ENCODE results near the gene UBAP1.
"Not testable (repeated sequence)": the region's sequence is repeated elsewhere in the genome, so short reads cannot be mapped to it uniquely, and the experiment has no call there.

Gene UBAP1

DNA sequence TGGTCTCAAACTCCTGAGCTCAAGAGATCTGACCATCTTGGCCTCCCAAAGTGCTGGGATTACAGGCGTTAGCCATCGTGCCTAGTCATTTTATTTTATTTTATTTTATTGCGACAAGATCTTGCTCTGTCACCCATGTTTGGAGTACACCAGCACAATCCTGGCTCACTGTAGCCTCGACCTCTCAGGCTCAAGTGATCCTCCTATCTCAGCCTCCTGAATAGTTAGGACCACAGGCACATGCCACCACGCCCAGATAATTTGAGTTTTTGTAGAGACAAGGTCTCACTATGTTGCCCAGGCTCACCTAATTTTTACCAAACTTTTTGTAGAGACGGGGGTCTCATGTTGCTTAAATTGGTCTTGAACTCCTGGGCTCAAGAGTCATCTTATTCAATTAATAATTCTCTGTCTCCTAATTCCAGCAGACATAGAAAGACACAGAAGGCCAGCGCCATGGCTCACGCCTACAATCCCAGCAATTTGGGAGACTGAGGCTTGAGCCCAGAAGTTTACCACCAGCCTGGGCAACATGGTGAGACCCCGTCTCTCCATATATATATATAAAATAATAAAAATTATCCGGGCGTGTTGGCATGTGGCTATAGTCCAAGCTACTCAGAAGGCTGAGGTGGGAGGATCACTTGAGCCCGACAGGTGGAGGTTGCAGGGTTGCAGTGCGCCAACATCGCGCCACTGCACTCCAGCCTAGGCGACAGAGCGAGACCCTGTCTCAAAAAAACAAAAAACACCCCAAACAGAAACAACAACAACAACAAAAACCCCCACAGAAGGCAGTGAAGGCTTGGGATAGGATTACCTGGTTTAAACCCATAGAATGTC, 1.0 kb upstream of the UBAP1 start:
- Histone ChIP-seq H3K9me3 (ENCODE audit: control insufficient read depth in 1 of 2, low read length in 2 of 2) (no peaks in the 10 kb centered on the region), H3K9ac (ENCODE audit: low read depth in 1 of 2, low read length in 2 of 2) (peak overlapping the region; percentile 94 to 97), H3K27ac (ENCODE audit: low read depth, low read length) (no peak overlapping the region), H3K27me3 (ENCODE audit: control insufficient read depth in 1 of 2, insufficient read depth in 2 of 2, low read length in 2 of 2) (no peaks in the 10 kb centered on the region), H3K36me3 (ENCODE audit: control insufficient read depth in 1 of 2, insufficient read depth in 2 of 2, low read length in 2 of 2) (no peaks in the 10 kb centered on the region), H3K4me3 (ENCODE audit: low read depth in 1 of 2, low read length in 2 of 2) (peak overlapping the region; percentile 84 to 97), H3K4me1 (ENCODE audit: control insufficient read depth in 1 of 2, insufficient read depth in 2 of 2, low read length in 2 of 2) (no peaks in the 10 kb centered on the region)

DNA sequence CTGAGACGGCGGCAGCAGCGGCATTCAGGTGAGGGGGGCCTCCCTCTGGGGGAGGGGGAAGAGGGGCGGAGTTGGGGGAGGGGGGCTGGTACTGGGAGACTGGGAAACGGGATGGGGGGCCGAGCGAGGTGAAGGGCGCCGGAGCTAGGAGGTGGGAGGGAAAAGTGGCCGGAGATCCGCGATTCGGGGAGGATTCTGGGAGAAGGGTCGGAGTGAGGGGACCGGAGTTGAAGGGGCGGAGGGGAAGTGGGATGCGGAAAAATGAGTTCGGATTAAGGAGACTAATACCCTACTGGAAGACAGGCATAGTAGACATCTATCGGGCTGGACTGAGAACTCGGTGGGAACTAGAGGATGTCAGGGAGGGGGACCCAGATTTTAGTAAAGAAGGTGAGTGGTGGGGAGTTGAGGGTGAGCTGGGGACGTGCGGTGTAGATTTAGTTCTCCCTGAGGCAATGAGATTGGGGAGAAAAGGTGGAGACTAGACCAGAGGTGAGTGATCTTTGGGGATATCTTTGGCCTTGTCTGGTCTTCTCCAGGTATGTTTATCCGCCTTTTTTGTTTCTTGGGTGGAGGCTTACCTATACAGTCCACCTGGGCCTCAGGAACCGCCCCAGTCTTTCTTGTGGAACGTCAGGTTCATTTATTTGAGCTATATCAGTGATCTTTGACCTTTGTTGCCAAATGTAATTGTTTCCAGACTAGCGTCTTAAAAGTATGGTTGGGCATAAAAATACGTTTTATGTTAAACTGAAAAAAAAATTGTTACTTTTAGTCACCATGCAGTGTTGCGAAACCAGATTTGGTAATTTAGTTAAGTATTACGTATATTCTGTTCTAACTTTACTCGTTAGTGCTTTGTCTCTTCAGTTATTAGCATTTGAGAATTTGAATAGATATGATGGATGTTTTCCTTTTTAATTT, 632 bp downstream of the UBAP1 start:
- Histone ChIP-seq H3K9me3 (ENCODE audit: control insufficient read depth in 1 of 2, low read length in 2 of 2) (no peaks in the 10 kb centered on the region), H3K27me3 (ENCODE audit: control insufficient read depth in 1 of 2, insufficient read depth in 2 of 2, low read length in 2 of 2) (no peaks in the 10 kb centered on the region), H3K27ac (ENCODE audit: low read depth, low read length) (peak overlapping the region; percentile 78), H3K4me3 (ENCODE audit: low read depth in 1 of 2, low read length in 2 of 2) (peak overlapping the region; percentile 84 to 97), H3K4me1 (ENCODE audit: control insufficient read depth in 1 of 2, insufficient read depth in 2 of 2, low read length in 2 of 2) (no peaks in the 10 kb centered on the region), H3K9ac (ENCODE audit: low read depth in 1 of 2, low read length in 2 of 2) (peak overlapping the region; percentile 94 to 97), H3K36me3 (ENCODE audit: control insufficient read depth in 1 of 2, insufficient read depth in 2 of 2, low read length in 2 of 2) (no peaks in the 10 kb centered on the region)

DNA sequence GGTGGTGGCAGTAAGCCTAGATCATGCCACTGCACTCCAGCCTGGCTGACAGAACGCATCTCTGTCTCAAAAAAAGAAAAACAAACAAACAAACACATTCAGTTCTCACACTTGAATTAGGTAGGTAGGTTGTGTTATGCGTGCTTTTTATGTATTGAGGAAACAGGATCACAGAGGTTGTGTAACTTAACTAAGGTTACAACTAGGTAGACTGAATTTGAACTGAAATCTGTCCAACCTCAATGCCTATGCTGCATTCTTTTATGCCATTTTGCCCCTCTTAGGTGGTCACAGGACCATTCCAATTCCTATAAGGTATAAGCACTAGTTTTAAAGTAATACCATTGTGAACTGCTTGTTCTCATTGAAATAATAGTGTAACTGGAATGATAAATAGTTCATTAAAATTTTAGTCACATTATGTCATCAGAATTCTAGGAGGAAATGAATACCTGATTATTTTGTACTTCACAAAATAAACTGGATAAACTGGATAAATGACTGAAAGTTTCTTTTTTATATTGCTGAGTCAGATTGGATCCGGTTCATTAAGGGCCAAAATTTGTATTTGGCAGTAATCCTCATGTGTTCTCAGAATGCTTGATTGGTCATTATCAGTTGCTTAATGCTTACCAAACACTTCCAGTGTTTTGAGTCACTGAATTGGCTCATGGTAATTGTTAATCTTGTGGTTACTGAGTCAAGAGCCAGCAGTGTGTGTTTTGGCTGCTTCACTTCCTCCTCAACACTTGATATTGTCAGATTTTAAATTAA, 7.1 kb downstream of the UBAP1 start:
- peaks cover 5 to 8% of the 10 kb centered on the region in 2 donors for H3K4me1 ChIP-seq (ENCODE audit: control insufficient read depth in 1 of 2, insufficient read depth in 2 of 2, low read length in 2 of 2)
- peak overlapping the region; percentile 22 for H3K27ac ChIP-seq (ENCODE audit: low read depth, low read length)
- H3K36me3 ChIP-seq (ENCODE audit: control insufficient read depth in 1 of 2, insufficient read depth in 2 of 2, low read length in 2 of 2) = no peaks in the 10 kb centered on the region
- no peak overlapping the region for H3K9ac ChIP-seq (ENCODE audit: low read depth in 1 of 2, low read length in 2 of 2)
- H3K4me3 ChIP-seq (ENCODE audit: low read depth in 1 of 2, low read length in 2 of 2) = no peak overlapping the region
- H3K9me3 ChIP-seq (ENCODE audit: control insufficient read depth in 1 of 2, low read length in 2 of 2) = no peaks in the 10 kb centered on the region
- H3K27me3 ChIP-seq (ENCODE audit: control insufficient read depth in 1 of 2, insufficient read depth in 2 of 2, low read length in 2 of 2) = no peaks in the 10 kb centered on the region

DNA sequence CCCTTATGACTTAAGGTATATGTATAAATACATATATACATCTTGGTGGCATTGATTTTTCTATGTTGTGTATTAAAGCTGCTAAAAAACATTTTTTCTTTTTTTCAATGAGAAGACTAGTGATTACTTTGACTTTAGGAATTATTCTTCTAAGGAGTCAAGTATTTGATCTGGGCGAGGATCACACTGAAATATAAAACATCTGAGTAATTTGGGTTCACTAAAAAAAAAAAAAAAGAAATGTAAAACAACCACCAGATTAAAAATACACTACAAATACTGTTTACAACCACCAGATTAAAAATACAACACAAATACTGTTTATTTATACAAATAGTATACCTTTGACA, 9.0 kb downstream of the UBAP1 start:
- Histone ChIP-seq H3K9ac (ENCODE audit: low read depth in 1 of 2, low read length in 2 of 2) (no peak overlapping the region), H3K9me3 (ENCODE audit: control insufficient read depth in 1 of 2, low read length in 2 of 2) (no peaks in the 10 kb centered on the region), H3K4me1 (ENCODE audit: control insufficient read depth in 1 of 2, insufficient read depth in 2 of 2, low read length in 2 of 2) (peaks cover 8 to 10% of the 10 kb centered on the region in 2 donors), H3K27ac (ENCODE audit: low read depth, low read length) (no peak overlapping the region), H3K4me3 (ENCODE audit: low read depth in 1 of 2, low read length in 2 of 2) (no peak overlapping the region), H3K36me3 (ENCODE audit: control insufficient read depth in 1 of 2, insufficient read depth in 2 of 2, low read length in 2 of 2) (no peaks in the 10 kb centered on the region), H3K27me3 (ENCODE audit: control insufficient read depth in 1 of 2, insufficient read depth in 2 of 2, low read length in 2 of 2) (no peaks in the 10 kb centered on the region)

DNA sequence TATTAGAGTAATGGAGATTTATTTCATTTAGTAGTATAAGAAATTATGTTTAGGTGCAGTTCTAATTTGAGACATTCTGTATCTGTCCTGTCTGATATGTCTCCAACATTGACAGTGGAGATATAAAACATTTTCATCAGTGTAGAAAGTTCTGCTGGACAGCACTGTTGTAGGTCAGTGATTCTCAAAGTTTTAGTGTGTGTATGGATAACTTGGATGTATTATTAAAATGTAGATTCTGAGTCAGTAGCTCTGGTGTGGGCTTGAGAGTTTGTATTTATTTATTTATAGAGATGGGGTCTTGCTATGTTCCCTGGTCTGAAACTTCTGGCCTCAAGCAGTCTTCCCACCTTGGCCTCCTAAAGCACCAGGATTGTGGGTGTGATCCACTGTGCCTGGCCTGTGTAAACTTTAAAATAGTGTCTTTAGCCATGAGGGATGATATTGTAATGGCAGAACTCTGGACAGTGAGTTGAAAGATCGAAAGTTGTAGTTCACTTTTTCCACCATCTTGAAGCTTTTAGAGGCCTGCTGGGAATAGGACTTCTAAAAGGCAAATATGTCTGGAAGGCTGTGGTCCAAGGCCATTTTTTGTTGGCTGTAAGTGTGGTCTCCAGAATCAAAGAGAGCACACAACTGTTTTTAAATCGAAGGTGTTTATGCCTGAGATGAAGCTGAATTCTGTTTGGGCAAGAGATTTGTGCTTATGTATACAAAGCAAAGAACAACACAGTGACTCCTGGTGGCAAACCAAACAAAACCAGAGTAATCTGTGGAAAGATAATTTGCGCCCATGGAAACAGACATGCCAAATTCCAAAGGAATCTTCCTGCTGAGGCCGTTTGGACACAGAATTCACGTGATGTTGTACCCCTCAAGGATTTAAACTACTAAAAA, 12.4 kb downstream of the UBAP1 start:
- no peak overlapping the region for H3K27ac ChIP-seq (ENCODE audit: low read depth, low read length)
- no peak overlapping the region for H3K9ac ChIP-seq (ENCODE audit: low read depth in 1 of 2, low read length in 2 of 2)
- no peak overlapping the region for H3K4me3 ChIP-seq (ENCODE audit: low read depth in 1 of 2, low read length in 2 of 2)
- no peaks in the 10 kb centered on the region for H3K36me3 ChIP-seq (ENCODE audit: control insufficient read depth in 1 of 2, insufficient read depth in 2 of 2, low read length in 2 of 2)
- H3K9me3 ChIP-seq (ENCODE audit: control insufficient read depth in 1 of 2, low read length in 2 of 2) = no peaks in the 10 kb centered on the region
- peaks cover 5 to 7% of the 10 kb centered on the region in 2 donors for H3K4me1 ChIP-seq (ENCODE audit: control insufficient read depth in 1 of 2, insufficient read depth in 2 of 2, low read length in 2 of 2)
- H3K27me3 ChIP-seq (ENCODE audit: control insufficient read depth in 1 of 2, insufficient read depth in 2 of 2, low read length in 2 of 2) = no peaks in the 10 kb centered on the region

DNA sequence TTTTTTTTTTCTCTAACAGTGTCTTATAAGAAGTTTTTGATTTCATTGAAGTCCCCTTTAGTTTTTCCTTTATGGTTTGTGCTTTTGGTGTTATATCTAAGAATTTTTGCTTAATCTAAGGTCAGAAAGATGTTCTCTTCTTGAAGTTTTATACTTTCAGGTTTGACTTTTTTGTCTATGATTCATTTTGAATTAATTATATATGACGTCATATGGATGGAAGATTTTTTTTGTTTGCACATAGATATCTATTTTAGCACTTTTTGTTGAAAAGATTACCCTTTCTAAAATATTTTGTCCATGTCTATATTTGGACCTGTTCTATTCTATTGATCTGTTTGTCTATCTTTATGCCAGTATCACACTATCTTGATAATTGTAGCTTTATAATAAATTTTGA, 16.3 kb downstream of the UBAP1 start:
- Histone ChIP-seq H3K4me1 (ENCODE audit: control insufficient read depth in 1 of 2, insufficient read depth in 2 of 2, low read length in 2 of 2) (peaks cover 5 to 10% of the 10 kb centered on the region in 2 donors), H3K9me3 (ENCODE audit: control insufficient read depth in 1 of 2, low read length in 2 of 2) (no peaks in the 10 kb centered on the region), H3K9ac (ENCODE audit: low read depth in 1 of 2, low read length in 2 of 2) (no peak overlapping the region), H3K36me3 (ENCODE audit: control insufficient read depth in 1 of 2, insufficient read depth in 2 of 2, low read length in 2 of 2) (peaks cover 0 to 4% of the 10 kb centered on the region in 2 donors), H3K27ac (ENCODE audit: low read depth, low read length) (no peak overlapping the region), H3K4me3 (ENCODE audit: low read depth in 1 of 2, low read length in 2 of 2) (no peak overlapping the region), H3K27me3 (ENCODE audit: control insufficient read depth in 1 of 2, insufficient read depth in 2 of 2, low read length in 2 of 2) (no peaks in the 10 kb centered on the region)

DNA sequence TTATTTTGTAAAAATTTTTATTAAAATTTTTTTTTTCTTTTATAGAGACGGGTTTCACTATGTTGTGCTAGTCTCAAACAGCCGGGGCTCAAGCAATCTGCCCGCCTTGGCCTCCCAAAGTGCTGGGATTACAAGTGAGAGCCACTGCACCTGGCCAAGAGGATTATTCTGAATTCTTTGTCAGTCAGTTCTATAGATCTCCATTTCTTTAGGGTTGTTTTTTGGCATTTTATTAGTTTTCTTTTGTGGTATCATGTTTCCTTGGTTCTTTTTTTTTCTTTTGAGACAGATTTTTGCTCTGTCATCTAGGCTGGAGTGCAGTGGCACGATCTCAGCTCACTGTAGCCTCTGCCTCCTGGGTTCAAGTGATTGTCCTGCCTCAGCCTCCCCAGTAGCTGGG, 18.4 kb downstream of the UBAP1 start:
- H3K36me3 ChIP-seq (ENCODE audit: control insufficient read depth in 1 of 2, insufficient read depth in 2 of 2, low read length in 2 of 2) = peaks cover 5 to 13% of the 10 kb centered on the region in 2 donors
- not testable (repeated sequence) for H3K9ac ChIP-seq (ENCODE audit: low read depth in 1 of 2, low read length in 2 of 2); H3K4me3 ChIP-seq (ENCODE audit: low read depth in 1 of 2, low read length in 2 of 2); H3K27me3 ChIP-seq (ENCODE audit: control insufficient read depth in 1 of 2, insufficient read depth in 2 of 2, low read length in 2 of 2); H3K4me1 ChIP-seq (ENCODE audit: control insufficient read depth in 1 of 2, insufficient read depth in 2 of 2, low read length in 2 of 2); H3K27ac ChIP-seq (ENCODE audit: low read depth, low read length); H3K9me3 ChIP-seq (ENCODE audit: control insufficient read depth in 1 of 2, low read length in 2 of 2)

DNA sequence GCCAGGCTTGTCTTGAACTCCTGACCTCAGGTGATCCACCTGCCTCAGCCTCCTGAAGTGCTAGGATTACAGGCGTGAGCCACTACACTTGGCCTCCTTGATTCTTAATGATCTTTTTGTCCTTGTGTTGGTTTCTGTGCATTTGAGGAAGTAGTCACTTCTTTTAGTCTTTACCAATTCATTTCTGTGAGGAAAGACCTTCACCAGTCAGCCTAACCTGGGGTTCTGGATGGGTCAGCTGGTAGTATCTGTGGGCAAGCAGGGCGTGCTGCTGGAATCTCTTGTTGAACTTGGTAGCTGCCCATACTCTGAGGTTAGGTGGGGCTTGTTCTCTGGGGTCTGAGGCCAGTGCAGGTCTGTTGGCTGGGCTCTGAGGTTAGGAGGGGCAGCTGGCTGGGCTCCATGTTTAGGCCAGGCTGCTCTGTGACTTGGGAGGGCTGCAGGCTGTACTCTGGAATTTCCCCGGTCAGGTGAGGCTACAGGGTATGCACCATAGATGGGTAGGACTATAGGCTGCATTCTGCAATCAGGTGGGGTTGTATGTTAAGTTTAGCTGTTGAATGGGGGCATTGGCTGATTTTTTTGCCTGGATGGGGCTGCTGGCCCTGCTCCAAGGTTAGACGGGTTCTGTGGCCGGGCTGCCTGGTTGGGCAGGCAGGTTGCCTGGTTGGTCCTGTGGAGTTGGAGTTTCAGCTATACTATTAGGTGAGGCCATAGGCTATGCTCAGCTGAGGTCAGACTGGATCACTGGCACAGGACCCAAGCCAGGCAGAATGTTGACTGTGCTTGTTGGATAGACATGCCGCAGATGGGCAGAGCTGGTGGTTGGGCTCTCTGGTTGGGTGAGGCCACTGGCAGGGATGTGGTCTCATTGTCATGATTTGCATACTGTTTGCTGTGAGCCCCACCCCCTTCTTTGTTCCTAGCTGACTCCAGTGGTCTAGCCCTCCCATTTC, 19.2 kb downstream of the UBAP1 start:
- H3K27me3 ChIP-seq (ENCODE audit: control insufficient read depth in 1 of 2, insufficient read depth in 2 of 2, low read length in 2 of 2) = no peaks in the 10 kb centered on the region
- no peak overlapping the region for H3K9ac ChIP-seq (ENCODE audit: low read depth in 1 of 2, low read length in 2 of 2)
- no peak overlapping the region for H3K27ac ChIP-seq (ENCODE audit: low read depth, low read length)
- H3K4me3 ChIP-seq (ENCODE audit: low read depth in 1 of 2, low read length in 2 of 2) = no peak overlapping the region
- H3K4me1 ChIP-seq (ENCODE audit: control insufficient read depth in 1 of 2, insufficient read depth in 2 of 2, low read length in 2 of 2) = peaks cover 0 to 10% of the 10 kb centered on the region in 2 donors
- H3K9me3 ChIP-seq (ENCODE audit: control insufficient read depth in 1 of 2, low read length in 2 of 2) = no peaks in the 10 kb centered on the region
- H3K36me3 ChIP-seq (ENCODE audit: control insufficient read depth in 1 of 2, insufficient read depth in 2 of 2, low read length in 2 of 2) = peaks cover 5 to 13% of the 10 kb centered on the region in 2 donors
